Fibroblast of lung (primary cell): ENCODE measurements around the gene ZNF280C.

Experiments
- CTCF ChIP-seq, 2 donors: IDR thresholded peaks in 1 of 2; conservative IDR thresholded peaks in 1 of 2; 1 replicate in 1 of 2; 2 replicates in 1 of 2; pipeline ENCODE4 v1.5.1; 2011 to 2012; ENCODE audit warnings: low read length in 2 of 2, control low read depth in 1 of 2, inconsistent platforms in 1 of 2, low read depth in 1 of 2, mild to moderate bottlenecking in 1 of 2
- EZH2 ChIP-seq: IDR thresholded peaks from 2 replicates; pipeline ENCODE4 v1.5.1; 2012; ENCODE audit warnings: low read length, control low read depth, mild to moderate bottlenecking; ENCODE audit errors: missing control alignments

- TF ChIP-seq CTCF (conservative IDR thresholded peaks at IDR 0.05 in 1 of 2, IDR thresholded peaks at IDR 0.05 in 1 of 2; ENCODE audit: low read depth in 1 of 2, low read length in 2 of 2) (no peak), EZH2 (no peak)
These were observed 7.3 kb downstream of the ZNF280C start for GRCh38 chrX:130261296-130261893.
